HG03196 (cell line): ENCODE measurements around the gene MICAL3.

ENCODE experiments used
- ATAC-seq: cut with Tn5 transposase; IDR thresholded peaks from one replicate; pipeline ENCODE4 v1.9.1; 2021; ENCODE audit not compliant: unreplicated experiment

The MICAL3 gene

DNA sequence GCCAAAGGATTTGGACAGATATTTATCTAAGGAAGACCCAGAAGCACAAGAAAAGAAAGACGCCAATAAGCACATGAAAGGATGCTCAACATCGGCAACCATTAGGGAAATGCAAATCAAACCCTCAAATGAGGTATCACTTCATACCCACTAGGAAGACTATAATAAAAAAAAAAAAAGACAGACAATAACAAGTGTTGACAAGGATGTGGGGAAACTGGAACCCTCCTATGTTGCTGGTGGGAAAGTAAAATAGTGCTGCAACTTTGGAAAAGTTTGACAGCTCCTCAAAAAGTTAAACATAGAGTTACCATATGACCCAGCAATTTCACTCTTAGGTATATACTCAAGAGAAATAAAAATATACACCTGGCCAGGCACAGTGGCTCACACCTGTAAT, 47.0 kb downstream of the MICAL3 start:
- ATAC-seq, result no peak

DNA sequence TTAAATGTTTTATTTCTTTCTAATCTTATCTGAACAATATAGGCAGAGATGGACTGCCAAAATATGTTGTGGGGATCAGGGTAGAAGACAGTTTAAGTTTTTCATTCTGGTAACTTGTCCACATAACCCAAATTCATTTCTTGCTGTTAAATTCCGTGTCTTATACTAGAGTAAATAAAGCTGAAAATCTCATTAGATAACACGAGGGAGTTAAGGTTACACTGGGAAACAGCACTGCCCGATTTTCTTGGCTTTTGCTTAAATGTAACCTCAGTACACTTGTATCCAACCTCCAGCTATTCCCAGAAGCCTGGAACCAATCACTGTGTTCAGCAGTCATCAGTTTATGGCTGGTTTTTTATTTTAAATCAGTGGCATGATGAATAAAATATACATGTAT, 48.2 kb downstream of the MICAL3 start:
- ATAC-seq, result no peak

DNA sequence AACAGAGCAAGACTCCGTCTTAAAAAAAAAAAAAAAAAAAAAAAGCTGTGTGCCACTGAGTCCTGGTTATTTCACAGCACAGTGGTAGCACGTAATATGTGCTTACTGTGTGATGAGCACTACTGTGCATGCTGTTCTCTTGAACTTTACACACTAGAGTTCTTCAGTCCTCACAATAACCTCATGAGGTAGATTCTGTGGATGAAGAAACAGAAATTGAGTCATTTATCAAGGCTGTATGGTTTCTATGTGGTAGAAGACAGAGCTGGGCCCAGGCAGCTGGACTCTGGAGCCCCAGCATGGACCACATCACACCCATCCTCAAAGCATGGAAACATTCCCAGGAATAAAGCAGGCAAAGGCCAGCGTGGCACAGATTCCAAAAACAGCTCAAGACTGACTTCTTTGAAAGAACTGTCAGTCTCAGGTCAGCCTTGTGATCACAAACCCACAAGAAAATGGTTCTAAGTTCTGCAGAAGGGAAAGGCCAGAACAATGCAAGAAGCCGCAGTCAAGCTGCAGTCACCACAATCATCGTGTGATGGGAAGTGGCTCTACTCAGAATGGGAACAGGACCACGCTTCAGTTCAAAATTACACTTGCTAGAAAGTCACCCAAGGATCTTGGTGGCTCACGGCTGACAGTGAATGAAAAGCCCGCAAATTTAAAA, 49.5 kb downstream of the MICAL3 start:
- ATAC-seq, result no peak

DNA sequence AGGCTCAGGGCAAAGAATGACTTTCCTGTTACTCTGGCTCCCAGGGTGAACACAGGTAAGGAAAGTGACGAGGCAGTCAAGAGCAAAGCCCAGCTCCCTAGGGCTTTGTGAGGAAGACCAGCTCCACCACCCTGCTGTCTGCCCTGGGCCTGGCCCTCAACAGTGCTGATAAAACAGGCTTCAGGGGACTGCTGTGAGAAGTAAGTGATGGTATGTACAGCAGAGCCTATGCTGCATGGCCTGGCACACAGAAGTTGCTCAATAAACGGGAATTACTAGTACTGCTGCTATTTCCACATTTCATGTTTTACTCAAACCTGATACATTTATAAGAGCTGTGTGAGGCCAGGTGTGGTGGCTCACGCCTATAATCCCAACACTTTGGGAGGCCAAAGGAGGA, 50.3 kb downstream of the MICAL3 start:
- ATAC-seq, result no peak

DNA sequence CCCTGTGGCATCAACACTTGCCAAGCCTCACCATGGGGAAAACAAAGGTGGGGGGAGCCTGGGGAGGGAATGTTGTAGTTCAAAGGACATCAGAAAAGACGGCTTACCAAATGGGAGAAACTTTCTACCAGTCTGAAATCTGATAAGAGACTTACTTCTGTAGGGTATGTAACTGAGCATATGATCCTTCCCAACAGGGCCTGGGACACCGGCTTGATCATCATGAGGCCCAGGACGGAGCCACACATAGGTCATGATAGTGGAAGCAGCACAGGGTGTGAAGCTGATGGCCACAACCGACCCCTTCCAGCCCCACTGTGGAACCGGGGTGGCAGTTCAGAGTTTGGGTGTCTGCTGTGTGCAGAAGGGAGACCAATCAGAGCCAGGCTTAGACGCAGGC, 51.1 kb downstream of the MICAL3 start:
- ATAC-seq, result no peak

DNA sequence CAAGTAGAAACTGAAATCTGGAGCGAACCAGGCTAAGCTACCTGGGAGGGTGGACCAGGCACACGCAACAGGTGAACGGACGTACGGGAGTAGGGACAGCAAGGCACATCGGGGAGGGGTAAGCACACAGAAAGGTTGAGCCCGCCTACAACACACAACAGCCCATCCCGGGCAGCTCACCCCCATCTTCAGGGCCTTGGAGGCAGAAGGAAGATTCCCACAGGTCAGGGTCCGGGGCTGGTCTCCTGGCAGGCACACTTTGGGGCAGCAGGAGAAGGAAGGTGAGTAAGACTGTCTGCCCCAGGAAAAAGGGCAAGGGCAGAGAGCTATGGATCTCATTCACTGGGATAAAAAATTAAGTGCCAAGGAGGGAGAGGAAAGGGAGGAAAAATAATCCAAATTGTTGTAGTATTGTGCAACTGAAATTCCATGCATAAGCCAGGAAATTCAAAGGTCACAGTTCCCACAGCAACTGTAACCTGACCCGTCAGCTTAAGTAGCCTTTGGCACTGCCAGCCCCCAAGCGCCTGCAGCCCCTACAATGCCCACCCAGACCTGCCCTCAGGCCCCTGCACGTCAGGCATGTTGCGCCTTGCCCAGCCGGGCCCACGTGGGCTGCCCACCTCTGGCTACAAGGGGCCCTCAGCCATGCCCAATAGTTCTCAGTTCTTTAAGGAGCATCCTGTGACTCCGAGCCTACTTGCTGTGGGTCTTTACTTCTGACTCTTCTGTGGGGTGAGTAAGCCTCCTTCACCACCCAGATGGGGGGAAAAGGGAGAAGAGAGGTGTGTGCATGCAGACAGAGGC, 51.8 kb downstream of the MICAL3 start:
- ATAC-seq, result no peak

DNA sequence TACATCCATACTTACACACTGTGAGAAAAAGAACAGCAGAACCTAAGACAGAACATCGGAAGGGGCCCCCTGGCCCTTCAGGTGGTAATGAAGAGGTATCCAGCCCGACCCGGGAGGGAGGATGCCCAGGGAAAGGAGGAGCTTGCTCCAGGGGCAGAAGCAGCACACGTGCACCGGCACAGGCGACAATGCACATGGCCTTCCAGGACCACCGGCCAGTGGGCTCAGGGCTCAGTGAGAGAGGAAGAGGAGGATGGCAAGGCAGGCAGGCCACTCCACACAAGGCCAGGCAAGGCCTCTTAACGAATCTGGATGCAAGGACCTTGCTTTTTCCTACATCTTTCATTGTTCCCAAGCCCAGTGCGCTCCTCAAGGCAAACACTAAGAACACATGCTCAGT, 52.6 kb downstream of the MICAL3 start:
- ATAC-seq, result no peak

DNA sequence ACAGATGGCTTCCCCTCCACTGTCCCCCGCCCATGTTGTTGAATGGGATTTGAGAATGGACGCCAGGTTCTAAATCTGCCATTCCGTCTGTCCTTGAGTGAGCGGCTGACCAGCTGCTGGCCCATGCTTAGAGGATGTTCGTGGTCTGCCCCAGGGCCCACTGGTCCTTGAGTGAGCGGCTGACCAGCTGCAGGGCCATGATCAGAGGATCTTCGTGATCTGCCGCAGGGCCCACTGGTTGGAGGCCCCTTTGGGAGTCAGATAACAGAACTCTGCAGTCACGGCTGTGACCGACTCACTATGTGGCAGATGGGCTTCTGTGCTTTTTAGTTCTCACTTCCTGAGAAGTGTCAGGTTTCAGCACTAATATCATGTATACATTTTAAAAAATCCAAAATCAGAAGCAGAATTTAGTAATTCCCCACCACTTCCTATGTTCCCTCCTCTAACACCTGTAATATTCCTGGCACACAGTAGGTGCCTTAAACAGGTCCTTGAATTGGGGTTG, 54.1 kb downstream of the MICAL3 start:
- ATAC-seq, result no peak

DNA sequence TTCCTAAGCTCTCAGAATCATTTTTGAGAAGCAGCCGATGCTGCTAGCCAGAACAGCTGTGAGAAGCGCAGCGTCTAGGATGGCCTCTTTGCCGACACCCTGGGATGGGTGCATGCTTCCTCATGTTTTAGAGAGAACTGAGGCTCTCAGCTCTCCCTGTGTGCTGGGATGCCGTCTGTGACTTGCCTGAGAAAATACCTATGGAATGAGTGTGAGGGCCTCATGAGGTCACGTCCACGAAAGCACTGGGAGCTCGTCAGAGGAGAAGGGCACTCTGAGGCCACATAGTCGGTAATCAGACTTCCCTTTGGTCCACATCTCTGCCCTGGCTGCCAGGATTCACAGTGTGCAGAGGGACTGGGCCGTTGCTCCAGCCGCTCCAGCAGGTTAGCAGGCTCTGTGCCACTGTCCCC, 54.7 kb downstream of the MICAL3 start:
- no peak for ATAC-seq

DNA sequence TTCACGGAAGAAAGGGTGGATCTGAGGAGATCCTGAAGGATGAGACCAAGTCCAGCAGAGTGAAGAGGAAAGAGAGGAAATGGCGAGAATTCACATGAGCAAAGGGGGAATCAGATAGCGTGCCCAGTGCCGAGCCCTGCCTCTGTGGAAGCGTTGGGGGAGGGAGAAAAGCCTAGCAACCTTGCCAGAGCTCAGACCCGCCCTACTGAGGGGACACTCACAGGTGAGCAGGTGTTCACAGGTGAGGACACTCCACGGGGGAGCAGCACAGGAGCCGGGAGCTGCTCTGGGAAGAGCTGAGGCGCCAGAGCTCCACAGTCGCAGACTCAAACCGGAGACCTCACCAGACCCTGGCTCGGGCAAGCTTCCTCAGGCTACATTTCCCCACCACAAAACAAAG, 56.2 kb downstream of the MICAL3 start:
- no peak for ATAC-seq

DNA sequence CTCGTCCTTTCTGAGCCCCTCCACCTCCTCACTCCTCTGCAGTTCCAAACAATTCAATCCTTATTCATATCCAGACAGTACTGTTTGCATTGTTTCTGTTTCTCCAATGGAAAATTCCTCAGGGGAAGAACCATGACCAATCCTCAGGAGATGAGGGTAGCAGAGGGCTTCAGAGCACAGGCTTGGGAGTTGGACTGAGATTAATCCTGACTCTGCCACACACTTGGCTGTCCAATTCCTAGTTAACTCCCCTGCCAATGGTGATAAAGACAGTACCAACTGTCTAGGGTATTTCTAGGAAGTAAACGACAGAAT, 58.0 kb downstream of the MICAL3 start:
- no peak for ATAC-seq

DNA sequence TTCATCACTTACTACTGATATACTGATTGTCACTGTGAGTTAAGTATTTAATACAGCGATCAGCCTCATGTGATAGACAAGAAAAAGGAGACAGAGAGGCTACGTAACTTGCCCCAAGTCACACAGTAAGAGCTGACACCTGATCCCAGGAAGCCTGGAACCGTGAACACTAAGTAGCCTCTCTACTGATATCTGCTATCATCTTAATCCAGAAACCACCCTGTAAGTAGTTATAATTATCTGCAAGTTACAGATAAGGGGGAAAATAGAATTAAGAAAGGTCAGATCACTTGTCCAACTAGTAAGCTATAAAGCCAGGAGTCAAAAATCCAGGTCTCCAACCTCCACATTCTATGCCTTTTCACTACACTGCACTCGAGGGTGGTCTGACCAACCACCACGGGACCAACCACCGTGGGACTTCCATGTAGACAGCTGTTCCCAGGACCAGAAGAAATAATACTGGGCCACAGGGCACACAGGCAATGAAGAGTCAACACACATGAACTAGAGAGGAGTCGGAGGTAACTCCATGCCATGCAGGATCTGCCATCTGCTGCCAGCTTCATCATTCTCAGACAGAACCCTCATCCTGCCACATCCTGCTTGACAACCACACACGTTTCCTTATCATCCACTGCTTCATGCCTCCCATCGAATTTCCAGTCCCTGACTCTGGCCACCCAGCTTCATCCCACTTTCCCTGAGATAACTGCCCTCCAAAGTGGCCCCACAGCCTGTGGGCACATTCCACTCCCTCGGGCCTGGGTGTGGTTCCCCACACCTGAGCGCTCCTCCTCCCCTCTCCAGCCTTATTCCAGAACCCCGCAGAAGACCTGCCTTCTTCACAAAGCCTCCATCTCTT, 58.6 kb downstream of the MICAL3 start:
- no peak for ATAC-seq

DNA sequence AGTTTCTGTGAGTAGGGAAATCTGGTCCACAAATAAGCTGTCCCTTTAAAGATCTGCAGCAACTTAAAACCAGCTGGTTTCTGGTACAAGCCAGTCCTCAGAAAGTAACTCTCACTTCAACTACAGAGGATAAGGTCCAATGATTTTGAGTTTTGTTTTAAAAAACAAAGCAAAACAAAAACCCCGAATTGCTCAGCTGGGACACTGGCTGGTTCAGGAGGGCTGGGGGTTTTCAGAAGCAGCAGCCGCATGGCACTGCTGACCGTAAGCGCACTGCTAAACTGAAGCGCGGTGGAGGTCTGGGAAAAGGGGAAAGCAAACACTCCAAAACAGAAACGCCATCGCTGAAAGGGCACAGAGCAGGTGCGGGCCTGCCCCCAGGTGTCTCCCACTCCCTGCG, 59.7 kb downstream of the MICAL3 start:
- peak; percentile 65 for ATAC-seq

DNA sequence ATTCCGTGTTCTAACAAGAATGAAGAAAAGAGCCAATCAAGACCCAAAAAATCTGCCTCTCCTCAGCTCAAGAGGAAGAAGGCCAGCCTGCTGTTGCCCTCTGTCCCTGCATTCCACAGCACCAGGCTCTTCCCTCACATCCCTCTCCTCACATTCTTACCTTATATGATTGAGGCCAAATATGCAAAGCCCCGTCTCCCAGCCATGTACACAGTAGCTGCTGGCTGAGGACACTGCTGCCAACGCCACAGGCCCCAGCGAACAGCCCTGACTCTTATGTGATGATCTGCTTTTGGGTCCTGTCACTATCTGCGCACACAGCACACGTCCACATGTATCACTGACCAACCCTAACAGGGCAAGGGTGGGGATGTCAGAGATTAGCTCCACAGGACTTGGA, 60.2 kb downstream of the MICAL3 start:
- peak; percentile 26 for ATAC-seq

DNA sequence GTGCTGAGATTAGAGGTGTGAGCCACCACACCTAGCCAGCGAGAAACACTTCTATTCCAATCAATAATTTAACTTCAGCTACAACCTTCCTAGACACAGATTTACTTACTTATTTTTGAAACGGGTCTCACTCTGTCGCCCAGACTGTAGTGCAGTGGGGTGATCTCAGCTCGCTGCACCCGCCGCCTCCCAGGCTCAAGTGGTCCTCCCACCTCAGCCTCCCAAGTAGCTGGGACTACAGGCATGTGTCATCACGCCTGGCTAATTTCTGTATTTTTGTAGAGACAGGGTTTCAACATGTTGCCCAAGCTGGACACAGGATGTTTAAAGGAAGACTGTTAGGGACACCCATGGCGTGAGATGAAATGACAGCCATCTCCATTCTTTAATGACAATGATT, 61.3 kb downstream of the MICAL3 start:
- no peak for ATAC-seq

DNA sequence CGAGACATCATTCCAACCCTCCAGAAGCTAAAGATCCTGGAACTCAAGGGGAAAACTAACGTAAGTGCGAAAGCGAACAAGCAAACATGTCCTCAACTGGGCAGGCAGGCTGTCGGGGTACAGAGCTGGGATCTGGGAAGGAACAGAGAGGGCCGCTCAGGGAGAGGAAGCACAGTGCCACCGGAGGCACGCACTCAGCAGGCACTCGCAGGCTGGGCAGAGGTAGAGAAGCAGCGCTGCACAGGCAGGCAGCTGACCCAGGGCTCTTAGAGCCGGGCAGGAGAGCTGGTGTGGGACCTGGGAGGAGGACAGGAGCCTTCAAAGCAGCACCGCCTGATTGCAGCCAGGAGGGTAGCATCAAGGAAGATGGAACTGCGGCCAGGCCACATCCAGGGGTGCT, 62.2 kb downstream of the MICAL3 start:
- no peak for ATAC-seq

DNA sequence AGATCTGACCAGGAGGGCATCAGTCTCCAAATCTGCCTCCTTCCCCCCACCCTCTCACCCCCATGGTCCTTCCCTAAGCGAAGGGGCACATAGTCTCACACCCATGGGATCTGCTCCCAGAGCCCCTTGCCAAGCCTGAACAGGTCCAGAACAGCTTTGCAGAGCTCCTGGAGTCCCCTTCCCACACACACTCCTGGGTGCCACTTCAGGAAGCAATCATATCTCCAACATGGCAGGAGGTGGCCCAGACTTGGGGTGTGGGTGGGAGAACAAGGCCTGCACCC, 63.0 kb downstream of the MICAL3 start:
- ATAC-seq, result no peak

DNA sequence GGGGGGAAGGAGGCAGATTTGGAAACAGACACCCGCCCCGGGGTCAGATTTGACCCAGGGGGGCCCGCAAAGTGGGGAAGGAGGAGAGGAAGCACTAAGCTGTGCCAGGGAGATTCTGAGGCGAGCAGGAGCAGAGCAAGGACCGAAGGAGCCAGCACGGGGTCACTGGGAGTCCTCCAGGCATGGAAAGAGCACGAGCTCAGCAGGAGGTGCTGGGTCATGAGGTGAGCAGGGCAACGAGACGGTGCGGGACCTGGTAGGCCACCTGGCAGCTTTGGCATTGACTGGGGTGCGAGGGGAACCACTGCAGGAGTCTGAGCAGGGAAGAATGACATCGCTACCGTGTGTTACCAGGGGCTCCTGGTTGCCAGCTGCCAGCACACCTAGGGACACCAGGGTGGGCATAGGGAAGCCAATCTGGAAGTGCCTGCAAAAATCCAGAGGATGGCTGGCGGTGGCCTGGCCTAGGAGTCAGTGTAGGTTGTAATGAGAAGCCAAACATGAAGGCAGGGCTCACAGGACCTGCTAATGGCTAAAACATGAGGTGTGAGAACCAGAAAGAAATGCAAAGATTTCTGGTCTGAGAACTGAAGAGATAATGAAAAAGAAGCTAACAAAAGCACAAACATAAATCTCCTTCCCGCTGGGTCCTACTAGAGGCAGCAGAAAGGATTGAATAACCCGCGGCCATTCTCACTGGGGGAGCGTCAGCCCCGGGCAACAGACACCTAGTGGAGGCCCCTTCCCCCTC, 63.5 kb downstream of the MICAL3 start:
- ATAC-seq, result no peak

DNA sequence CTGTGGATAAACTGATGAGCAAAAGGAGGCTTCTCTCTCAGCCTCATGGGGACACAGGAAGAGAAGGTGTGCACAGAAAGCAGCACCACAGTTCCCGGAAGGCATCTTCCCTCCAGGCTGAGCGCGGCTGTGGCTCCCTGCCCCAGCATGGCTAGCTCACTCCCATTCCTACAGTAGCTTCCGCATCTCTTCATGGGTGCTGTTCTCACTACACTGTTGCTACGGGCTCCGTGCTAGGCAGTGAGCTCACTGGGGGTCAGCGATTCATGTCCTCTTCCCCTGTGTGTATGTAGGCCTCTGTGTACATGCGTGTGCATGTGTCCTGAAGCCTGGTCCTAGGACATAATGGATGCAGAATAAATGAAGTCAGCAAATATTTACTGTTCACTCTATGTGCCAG, 64.3 kb downstream of the MICAL3 start:
- no peak for ATAC-seq

DNA sequence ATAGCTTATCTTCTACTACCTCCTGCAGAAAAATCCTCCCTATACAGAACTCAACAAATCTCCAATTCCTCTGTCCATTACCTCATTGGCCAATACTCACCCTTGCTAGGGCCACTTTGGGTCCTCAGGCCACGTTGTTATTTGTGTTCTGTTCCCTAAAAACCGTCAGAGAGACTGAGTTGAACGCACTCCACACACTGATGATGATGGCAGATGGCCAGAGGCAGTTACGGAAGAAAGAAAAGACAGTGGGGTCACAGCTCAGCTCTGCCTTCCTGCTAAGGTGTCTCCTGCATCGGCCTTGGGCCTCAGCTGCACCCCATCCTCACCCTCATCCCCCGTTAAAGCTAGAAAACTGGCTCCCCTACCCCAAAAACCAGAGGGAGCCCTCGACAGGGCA, 66.2 kb downstream of the MICAL3 start:
- no peak for ATAC-seq

DNA sequence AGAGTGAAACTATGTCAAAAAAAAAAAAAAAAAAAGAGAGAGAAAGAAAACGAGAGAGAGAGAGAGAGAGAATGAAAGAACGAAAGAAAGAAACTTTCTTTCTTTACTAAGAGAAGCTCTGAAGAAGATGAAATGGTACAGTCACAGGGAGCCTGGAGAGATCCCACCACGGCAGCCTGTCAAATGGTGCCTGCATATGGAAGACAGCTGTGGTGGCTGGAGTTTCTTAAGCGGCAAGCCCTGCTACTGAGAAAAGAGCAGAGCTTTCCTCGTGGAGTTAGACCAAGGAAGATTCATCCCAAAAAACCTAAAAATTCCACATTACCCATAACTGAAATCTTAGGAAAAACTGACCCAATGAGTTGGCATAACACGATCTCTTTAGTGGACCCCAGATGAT, 66.7 kb downstream of the MICAL3 start:
- no peak for ATAC-seq
